GM19397 (cell line): ENCODE measurements around the gene RILP.

Experiments used
- ATAC-seq: cut with Tn5 transposase; IDR thresholded peaks from one replicate; pipeline ENCODE4 v1.9.1; 2021; ENCODE audit warnings: mild to moderate bottlenecking, moderate library complexity; ENCODE audit not compliant: unreplicated experiment

RILP gene

GRCh38 chr17:1605681-1606351, 43.9 kb downstream of the RILP start:
- ATAC-seq: no peak

- no peak for ATAC-seq
These were observed 44.7 kb downstream of the RILP start for GRCh38 chr17:1604831-1605528.

GRCh38 chr17:1601571-1601970, 48.1 kb downstream of the RILP start:
- ATAC-seq: no peak

GRCh38 chr17:1598399-1599095, 51.1 kb downstream of the RILP start:
- no peak for ATAC-seq

DNA sequence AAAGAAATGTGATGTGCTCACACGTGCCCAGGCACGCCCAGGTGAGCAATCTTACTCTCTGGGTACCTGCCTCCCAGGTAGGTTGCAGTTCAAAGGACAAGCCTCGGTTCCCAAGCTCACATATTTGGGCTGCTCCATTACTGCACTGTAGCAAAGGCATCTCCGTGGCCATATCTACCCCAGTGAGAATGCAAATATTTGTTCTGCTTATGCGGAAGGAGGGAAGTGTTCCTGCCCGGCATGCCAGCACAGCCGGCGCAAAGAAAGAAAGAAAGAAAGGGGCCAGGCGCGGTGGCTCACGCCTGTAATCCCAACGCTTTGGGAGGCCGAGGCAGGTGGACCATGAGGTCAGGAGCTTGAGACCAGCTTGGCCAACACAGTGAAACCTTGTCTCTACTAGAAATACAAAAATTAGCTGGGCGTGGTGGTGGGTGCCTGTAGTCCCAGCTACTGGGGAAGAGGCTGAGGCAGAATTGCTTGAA, 51.8 kb downstream of the RILP start:
- no peak for ATAC-seq
